ENCODE measurements around the gene TIMM21.

- TF ChIP-seq CTCF (IDR thresholded peaks at IDR 0.05) = no peak
- TF ChIP-seq POLR2A (IDR thresholded peaks at IDR 0.05) = no peak
Measured at GRCh38 chr18:74154716-74155115, 6.4 kb downstream of the TIMM21 start.

Data from transverse colon (tissue), 3 donors.